DMS53 treated with DMSO at 0.1 percent for 48 hours (cell line): Measurements from ENCODE around the gene SCN5A.

Experiments used
- DNase-seq: peaks from one replicate; lab custom pipeline; 2025; ENCODE audit not compliant: unreplicated experiment; lab: John Stamatoyannopoulos, UW

The SCN5A gene

DNA sequence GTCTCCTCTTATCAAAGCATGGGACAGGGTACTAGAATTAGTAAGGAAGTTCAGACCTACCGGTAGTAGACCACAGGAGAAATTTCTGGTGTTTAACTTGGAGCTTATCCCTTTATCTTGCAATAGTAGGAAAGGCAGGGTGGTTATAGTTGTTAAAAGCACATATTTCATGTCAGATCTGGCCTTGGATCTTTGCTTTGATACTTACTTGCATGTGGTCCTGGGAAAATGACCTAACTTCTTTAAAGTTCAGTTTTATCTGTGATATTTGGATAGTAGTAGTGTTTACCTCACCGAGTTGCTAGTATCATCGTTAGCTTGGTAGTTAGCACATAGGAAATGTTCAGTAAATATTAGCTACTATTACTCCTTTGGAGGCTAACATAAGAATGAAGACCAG, 137.9 kb downstream of the SCN5A start:
- DNase-seq = no peak

GRCh38 chr3:38510631-38511030, 138.9 kb downstream of the SCN5A start:
- DNase-seq = no peak

- DNase-seq = no peak
These were observed 139.8 kb downstream of the SCN5A start for GRCh38 chr3:38509732-38510131.

DNA sequence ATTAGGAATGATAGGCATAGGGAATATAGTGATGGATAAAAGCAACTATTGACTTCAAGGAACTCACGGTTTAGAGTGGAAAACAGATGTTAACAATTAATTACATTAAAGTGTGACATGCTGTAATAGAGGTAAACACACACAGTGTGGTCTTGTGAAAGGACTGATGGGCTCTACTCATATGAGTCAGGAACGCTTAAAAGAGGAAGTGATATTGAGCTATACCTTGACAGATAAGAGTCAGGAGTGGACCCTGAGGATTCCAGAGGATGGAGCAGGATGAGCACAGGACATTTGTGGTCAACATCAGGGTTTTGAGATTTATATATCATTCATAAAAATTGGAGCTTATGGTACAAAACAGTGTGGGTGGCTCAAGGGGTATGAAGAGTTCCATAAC, 142.4 kb downstream of the SCN5A start:
- no peak for DNase-seq

- no peak for DNase-seq
These were observed 148.6 kb downstream of the SCN5A start for GRCh38 chr3:38500688-38501417.
